H1 (cell line): ENCODE measurements around the gene DCTN2. TPM values are rescaled to one million over a fixed set of nuclear protein-coding genes. Genes with fewer than 3 reads are reported as not detected.
A peak's percentile ranks its signal among the peaks of the same experiment; 100 is the strongest.

Experiments
- CTCF ChIA-PET: fragments of 300-600 bp; sonication (Branson Sonifier 250); formaldehyde crosslinking; loops from one replicate; lab custom pipeline; 2021; ENCODE audit not compliant: partially characterized antibody; lab: Charles Lee
- POLR2A ChIA-PET: fragments of 300-600 bp; sonication (Branson Sonifier 250); formaldehyde crosslinking; loops from one replicate; lab custom pipeline; 2021; ENCODE audit warnings: inconsistent platforms; ENCODE audit not compliant: partially characterized antibody; lab: Charles Lee
- DNase-seq, 2 experiments: peaks; one replicate each; pipeline versions ENCODE4 v3.0.0 to v3.0.0-alpha.2; 2010 to 2022; ENCODE audit warnings: low spot score in 2 of 2, low read depth in 1 of 2, mixed read lengths in 1 of 2
- FAIRE-seq: peaks from 2 replicates; lab custom pipeline; 2011; peaks lifted over from hg19 to GRCh38; lab: Jason Lieb, UNC
- H2AFZ ChIP-seq: 2 replicates; pipeline ENCODE4 v1.8.1; 2012; ENCODE audit warnings: low read length, inconsistent platforms
- H2AK5ac ChIP-seq: 2 replicates; pipeline ENCODE4 v1.6.1; 2013; ENCODE audit warnings: low read depth, low read length
- H2BK120ac ChIP-seq: replicated peaks from 2 replicates; pipeline ENCODE3; 2013; ENCODE audit warnings: low read depth, low read length, inconsistent platforms
- H2BK12ac ChIP-seq: 2 replicates; pipeline ENCODE4 v1.6.1; 2013; ENCODE audit warnings: low read depth, low read length
- H2BK15ac ChIP-seq: 2 replicates; pipeline ENCODE4 v1.6.1; 2013; ENCODE audit warnings: low read length
- H2BK20ac ChIP-seq: 2 replicates; pipeline ENCODE4 v1.6.1; 2013; ENCODE audit warnings: low read length
- H2BK5ac ChIP-seq: 2 replicates; pipeline ENCODE4 v1.6.1; 2013; ENCODE audit warnings: low read depth, low read length
- H3K14ac ChIP-seq: 2 replicates; pipeline ENCODE4 v1.6.1; 2013; ENCODE audit warnings: inconsistent platforms; ENCODE audit not compliant: insufficient read length
- H3K18ac ChIP-seq: 2 replicates; pipeline ENCODE4 v1.6.1; 2013; ENCODE audit warnings: low read length; ENCODE audit errors: extremely low read depth
- H3K23ac ChIP-seq: 2 replicates; pipeline ENCODE4 v1.6.1; 2013; ENCODE audit warnings: inconsistent platforms; ENCODE audit not compliant: insufficient read length
- H3K23me2 ChIP-seq: 2 replicates; pipeline ENCODE4 v1.6.1; 2013; ENCODE audit warnings: low read depth, low read length
- H3K27ac ChIP-seq: 2 replicates; pipeline ENCODE4 v1.6.1; 2011; ENCODE audit warnings: low read depth, low read length, inconsistent platforms
- H3K27me3 ChIP-seq, 4 experiments: replicated peaks in 1 of 4; 1 replicate in 1 of 4; 2 replicates in 3 of 4; pipeline versions ENCODE4 v1.6.1 to v1.8.1; 2011 to 2013; ENCODE audit warnings: low read length in 3 of 4, mild to moderate bottlenecking in 3 of 4, inconsistent platforms in 2 of 4, mixed read lengths in 2 of 4, moderate library complexity in 1 of 4; ENCODE audit not compliant: control insufficient read depth in 3 of 4, insufficient read depth in 3 of 4; ENCODE audit errors: extremely low read depth in 1 of 4
- H3K36me3 ChIP-seq, 4 experiments: 2 replicates each; pipeline versions ENCODE4 v1.6.1 to v1.8.1; 2011 to 2013; ENCODE audit warnings: mild to moderate bottlenecking in 4 of 4, low read length in 3 of 4, moderate library complexity in 2 of 4, control low read depth in 1 of 4, inconsistent platforms in 1 of 4; ENCODE audit not compliant: insufficient read depth in 4 of 4, control insufficient read depth in 2 of 4
- H3K4ac ChIP-seq: replicated peaks from 2 replicates; pipeline ENCODE3; 2013; ENCODE audit warnings: low read length, low read depth, mixed read lengths, inconsistent platforms; ENCODE audit not compliant: insufficient read length
- H3K4me1 ChIP-seq, 4 experiments: replicated peaks in 1 of 4; 1 replicate in 1 of 4; 2 replicates in 3 of 4; pipeline versions ENCODE4 v1.6.1 to v1.8.1; 2011 to 2013; ENCODE audit warnings: low read length in 3 of 4, inconsistent platforms in 2 of 4, mixed read lengths in 1 of 4; ENCODE audit not compliant: insufficient read depth in 4 of 4, control insufficient read depth in 3 of 4
- H3K4me2 ChIP-seq, 2 experiments: 2 replicates each; pipeline versions ENCODE4 v1.6.1 to v1.8.1; 2011 to 2013; ENCODE audit warnings: low read depth in 2 of 2, low read length in 2 of 2, control low read depth in 1 of 2, inconsistent platforms in 1 of 2, mild to moderate bottlenecking in 1 of 2; ENCODE audit not compliant: insufficient read depth in 1 of 2
- H3K4me3 ChIP-seq, 4 experiments: fragments of 200-600, 300-600 bp in 1 of 4; sonication (generic), shearing (Covaris generic), sonication (Bioruptor Twin) in 1 of 4; 2 replicates each; pipeline versions ENCODE4 v1.5.1 to v1.8.1; 2011 to 2016; ENCODE audit warnings: low read length in 4 of 4, low read depth in 3 of 4, control low read depth in 2 of 4, inconsistent platforms in 2 of 4, mild to moderate bottlenecking in 2 of 4, mixed read lengths in 1 of 4, moderate library complexity in 1 of 4; ENCODE audit not compliant: insufficient read depth in 2 of 4; ENCODE audit errors: extremely low read depth in 1 of 4
- H3K56ac ChIP-seq: replicated peaks from 2 replicates; pipeline ENCODE3; 2013; ENCODE audit warnings: low read depth, mild to moderate bottlenecking, mixed read lengths, low read length, inconsistent platforms; ENCODE audit not compliant: insufficient read length
- H3K79me1 ChIP-seq: 2 replicates; pipeline ENCODE4 v1.6.1; 2013; ENCODE audit warnings: low read depth, low read length, control low read depth
- H3K79me2 ChIP-seq, 2 experiments: 2 replicates each; pipeline versions ENCODE4 v1.6.1 to v1.8.1; 2012 to 2013; ENCODE audit warnings: low read length in 2 of 2, mild to moderate bottlenecking in 2 of 2, inconsistent platforms in 1 of 2; ENCODE audit not compliant: insufficient read depth in 2 of 2, control insufficient read depth in 1 of 2
- H3K9ac ChIP-seq, 4 experiments: replicated peaks in 1 of 4; 1 replicate in 1 of 4; 2 replicates in 3 of 4; pipeline versions ENCODE4 v1.6.1 to v1.8.1; 2011 to 2013; ENCODE audit warnings: low read depth in 3 of 4, low read length in 3 of 4, control low read depth in 2 of 4, mild to moderate bottlenecking in 2 of 4, moderate library complexity in 2 of 4, inconsistent platforms in 1 of 4; ENCODE audit errors: extremely low read depth in 1 of 4
- H3K9me3 ChIP-seq, 2 experiments: 2 replicates each; pipeline versions ENCODE4 v1.6.1 to v1.8.1; 2012 to 2013; ENCODE audit warnings: mild to moderate bottlenecking in 2 of 2, moderate library complexity in 2 of 2, control low read depth in 1 of 2, inconsistent platforms in 1 of 2, low read depth in 1 of 2, low read length in 1 of 2, mixed read lengths in 1 of 2; ENCODE audit not compliant: insufficient read depth in 2 of 2
- H4K20me1 ChIP-seq, 2 experiments: replicated peaks in 1 of 2; 2 replicates each; pipeline versions ENCODE3 to v1.8.1; 2011 to 2013; ENCODE audit warnings: inconsistent platforms in 2 of 2, low read length in 2 of 2, mild to moderate bottlenecking in 1 of 2; ENCODE audit not compliant: insufficient read depth in 2 of 2, control insufficient read depth in 1 of 2
- H4K5ac ChIP-seq: 2 replicates; pipeline ENCODE4 v1.6.1; 2013; ENCODE audit warnings: low read length, low read depth, mixed read lengths, inconsistent platforms; ENCODE audit not compliant: insufficient read length
- H4K8ac ChIP-seq: 2 replicates; pipeline ENCODE4 v1.8.0; 2013; ENCODE audit warnings: mild to moderate bottlenecking, moderate library complexity, low read length, inconsistent platforms; ENCODE audit not compliant: insufficient read depth; ENCODE audit errors: extremely low read depth
- H4K91ac ChIP-seq: replicated peaks from 2 replicates; pipeline ENCODE3; 2013; ENCODE audit warnings: low read length, mixed read lengths, inconsistent platforms; ENCODE audit not compliant: insufficient read length
- CBX5 ChIP-seq: fragments of 300-800, 300-1000 bp; sonication (generic); IDR thresholded peaks from 2 replicates; pipeline ENCODE4 v1.7.1; 2016; ENCODE audit warnings: antibody characterized with exemption, low read length, low read depth
- EZH2 ChIP-seq: fragments of 200-600 bp; sonication (generic); IDR thresholded peaks from 2 replicates; pipeline ENCODE4 v1.7.1; 2012; ENCODE audit warnings: low read depth, mild to moderate bottlenecking, moderate library complexity, low read length, inconsistent platforms; ENCODE audit not compliant: severe bottlenecking
- SIRT6 ChIP-seq: IDR thresholded peaks from one replicate; pipeline ENCODE4 v1.7.1; 2012; ENCODE audit warnings: low read length, inconsistent platforms
- WGBS, 2 experiments: shearing (Covaris generic) in 1 of 2; methylation state at CpG; one replicate each; pipeline versions ENCODE4 v1.1.6 to v1.1.7; 2013 to 2015; ENCODE audit warnings: low lambda C conversion rate in 2 of 2, mixed read lengths in 2 of 2, inconsistent platforms in 1 of 2, low coverage in 1 of 2, missing lambda C conversion rate in 1 of 2; ENCODE audit not compliant: insufficient replicate concordance in 2 of 2, insufficient coverage in 1 of 2, insufficient read length in 1 of 2; ENCODE audit errors: extremely low coverage in 1 of 2, missing lambda C conversion rate in 1 of 2; 5-methylcytosine and 5-hydroxymethylcytosine counted together
- polyA plus RNA-seq, 7 experiments: library from polyadenylated mRNA; depleted of rRNA in 3 of 7; stranded (reverse) in 5 of 7; unstranded in 2 of 7; fragments of >200 nt in 5 of 7; fragments of 200-250 nt in 2 of 7; gene quantifications; 1 replicate in 5 of 7; 2 replicates in 1 of 7; 4 replicates in 1 of 7; pipeline versions ENCODE4 v1.2.1 to v1.2.3, GENCODE V29; 2011 to 2013; ENCODE audit warnings: missing spikeins in 2 of 7, mixed read lengths in 2 of 7
- total RNA-seq: library from RNA; stranded (reverse); fragmentation: NEBNext Ultra II Directional; extraction: Animal tissue kit (Norgen Biotek cat#: 25700); gene quantifications from 2 replicates; pipeline ENCODE4 v1.2.1, GENCODE V29; 2021

DCTN2 gene
- total and polyA plus RNA-seq, 2 of the 8 experiments (the other 6 are each of a cell fraction or from before 2014, with no cell fraction given), result 90.3 to 91.9 TPM

DNA sequence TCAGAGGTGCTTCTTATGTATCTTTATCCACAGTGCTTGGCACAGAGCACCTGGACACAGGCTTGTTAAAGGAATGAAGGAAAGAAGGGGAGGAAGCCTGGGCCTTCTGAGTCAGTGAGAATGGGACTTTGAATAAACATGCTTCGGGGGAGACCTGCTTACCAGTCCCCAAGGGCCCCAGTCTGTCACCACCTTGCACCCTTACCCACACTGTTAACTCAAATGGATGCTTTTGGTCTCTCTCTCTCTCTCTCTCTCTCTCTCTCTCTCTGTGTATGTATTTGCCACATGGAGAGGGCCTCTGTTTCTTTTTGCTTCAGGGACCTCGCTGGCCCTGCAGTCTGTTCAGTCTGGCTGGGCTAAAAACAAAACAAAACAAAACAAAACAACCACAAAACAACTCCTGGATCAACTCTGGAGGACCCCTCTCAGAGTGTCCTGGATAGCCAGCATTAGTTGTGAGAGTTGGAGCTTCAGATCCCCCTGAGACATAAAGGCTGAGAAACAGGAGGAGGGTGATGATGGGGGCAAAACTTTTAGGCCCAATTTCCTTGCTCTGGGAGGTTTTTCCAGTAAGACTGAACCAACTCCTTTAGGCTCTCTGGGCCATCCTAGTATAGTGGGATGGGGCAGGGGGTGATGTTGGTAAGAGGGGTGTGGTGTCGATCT lies 4.8 kb upstream of the DCTN2 start:
- Histone ChIP-seq H2BK12ac (no peak overlapping the region), H3K36me3 (no peaks in the 10 kb centered on the region; a peak in 1 of 8 replicates), H2BK20ac (no peak overlapping the region), H3K4me2 (peak overlapping the region; percentile 40 to 69; a peak in 3 of 4 replicates), H3K9me3 (no peaks in the 10 kb centered on the region), H3K79me2 (peaks cover 0 to 34% of the 10 kb centered on the region in 2 experiments; a peak in 2 of 4 replicates), H3K23ac (no peak overlapping the region), H3K4ac (no peak overlapping the region), H3K18ac (no peak overlapping the region; the same call in 1 of the 2 replicates), H2BK15ac (no peak overlapping the region), H2BK120ac (no peak overlapping the region), H3K9ac (0 out of 7 replicates have a peak overlapping the region, but pooled peaks of 1 of the 4 experiments have one; percentile 22), H4K8ac (no peak overlapping the region), H2AK5ac (no peak overlapping the region), H3K27me3 (peaks cover 0 to 5% (median 3%) of the 10 kb centered on the region in 4 experiments; a peak in 2 of 7 replicates), H2AFZ (no peak overlapping the region), H4K91ac (no peak overlapping the region), H3K4me3 (peak overlapping the region in 2 of 4 experiments; percentile 11 to 96; a peak in 2 of 8 replicates), H4K20me1 (peaks cover 7 to 9% of the 10 kb centered on the region in 2 experiments), H4K5ac (no peak overlapping the region), H3K23me2 (peaks cover 13% of the 10 kb centered on the region), H3K4me1 (peaks cover 4 to 20% (median 11%) of the 10 kb centered on the region in 4 experiments; a peak in 6 of 7 replicates), H3K27ac (no peak overlapping the region), H3K14ac (no peak overlapping the region), H2BK5ac (no peak overlapping the region), H3K79me1 (peaks cover 10% of the 10 kb centered on the region), H3K56ac (no peak overlapping the region)
- WGBS, 2 experiments, result 81% methylated on average over 3 of the region's 3 CpGs; no CpG with 5 or more reads in 1 of the 2 experiments
- FAIRE-seq, result no peak
- no peak for TF ChIP-seq CBX5
- TF ChIP-seq EZH2, result no peak
- TF ChIP-seq SIRT6, result no peak
- DNase-seq, result no peak
- ChIA-PET POLR2A (interaction anchor here (0.9 to 2.5 kb wide), 7 partner anchors 13 to 93 kb away, joined by 3 to 9 read pairs (median 3); partner anchors contain the start of gene DDIT3), CTCF (interaction anchor here (0.6 to 3.1 kb wide), 6 partner anchors 11 to 184 kb away, joined by 3 to 26 read pairs (median 3); no protein-coding TSS in a partner anchor)
